CD4-positive, alpha-beta T cell treated with Interleukin-17A for 4 hours (primary cell): ENCODE results near the gene SLC25A14.

Source experiments
- DNase-seq: peaks from one replicate; pipeline ENCODE4 v3.0.0-alpha.2; 2020; ENCODE audit warnings: mixed read lengths

Gene SLC25A14

GRCh38 chrX:130385520-130385919, 45.8 kb downstream of the SLC25A14 start, which contains the start of gene GPR119:
Gene GPR119 (minus strand): TSS chrX:130385674. CDS start chrX:130385447, 227 bp downstream.
- no peak for DNase-seq

GRCh38 chrX:130386408-130386808, 46.7 kb downstream of the SLC25A14 start:
- DNase-seq, result no peak

GRCh38 chrX:130393451-130394074, 53.8 kb downstream of the SLC25A14 start:
- no peak for DNase-seq

GRCh38 chrX:130395341-130395740, 55.6 kb downstream of the SLC25A14 start:
- no peak for DNase-seq

- peak; percentile 81 for DNase-seq
These were observed 61.9 kb downstream of the SLC25A14 start, which contains the start of gene RBMX2 for GRCh38 chrX:130401415-130402207. Gene RBMX2 (plus strand): TSS chrX:130401987. CDS start chrX:130402033, 46 bp downstream.

- DNase-seq, result no peak
These were observed 62.5 kb downstream of the SLC25A14 start for GRCh38 chrX:130402208-130402684.

GRCh38 chrX:130413415-130413814, 73.7 kb downstream of the SLC25A14 start:
- no peak for DNase-seq

- no peak for DNase-seq
These were observed 75.1 kb downstream of the SLC25A14 start for GRCh38 chrX:130414800-130415199.

GRCh38 chrX:130415201-130415600, 75.5 kb downstream of the SLC25A14 start:
- DNase-seq, result no peak

GRCh38 chrX:130416785-130417184, 77.1 kb downstream of the SLC25A14 start:
- no peak for DNase-seq

- DNase-seq, result no peak
These were observed 78.3 kb downstream of the SLC25A14 start for GRCh38 chrX:130418066-130418465.

GRCh38 chrX:130418740-130419139, 79.0 kb downstream of the SLC25A14 start:
- no peak for DNase-seq

GRCh38 chrX:130419263-130419662, 79.5 kb downstream of the SLC25A14 start:
- no peak for DNase-seq
